SJSA1 (cell line): ENCODE data around the gene TTC17. TPM values are rescaled to one million over a fixed set of nuclear protein-coding genes. Genes with fewer than 3 reads are reported as not detected.
"Not testable (repeated sequence)": the region's sequence is repeated elsewhere in the genome, so short reads cannot be mapped to it uniquely, and the experiment has no call there.

Experiments
- DNase-seq, 2 experiments: peaks; one replicate each; pipeline ENCODE4 v3.0.0-alpha.2; 2015 to 2020; ENCODE audit warnings: low spot score in 2 of 2, low read depth in 1 of 2
- H3K27ac ChIP-seq: fragments of 250-450 bp; sonication (Bioruptor Pico); 2 replicates; pipeline ENCODE4 v1.5.1; 2020; ENCODE audit warnings: mild to moderate bottlenecking, moderate library complexity
- H3K27me3 ChIP-seq: fragments of 250-450 bp; sonication (Bioruptor Pico); replicated peaks from 2 replicates; pipeline ENCODE4 v1.5.1; 2020; ENCODE audit warnings: mild to moderate bottlenecking, moderate library complexity
- H3K36me3 ChIP-seq: fragments of 250-450 bp; sonication (Bioruptor Pico); 2 replicates; pipeline ENCODE4 v1.5.1; 2020; ENCODE audit warnings: mild to moderate bottlenecking
- H3K4me1 ChIP-seq: fragments of 250-450 bp; sonication (Bioruptor Pico); replicated peaks from 2 replicates; pipeline ENCODE4 v1.6.1; 2021; ENCODE audit warnings: mild to moderate bottlenecking
- H3K4me3 ChIP-seq: fragments of 250-450 bp; sonication (Bioruptor Pico); 2 replicates; pipeline ENCODE4 v1.5.1; 2020; ENCODE audit warnings: mild to moderate bottlenecking
- H3K9me3 ChIP-seq: fragments of 250-450 bp; sonication (Bioruptor Pico); replicated peaks from 2 replicates; pipeline ENCODE4 v1.5.1; 2020; ENCODE audit warnings: mild to moderate bottlenecking
- total RNA-seq: library from RNA; depleted of rRNA; stranded (reverse); fragments of >200 nt; shearing (Covaris generic); gene quantifications from 2 replicates; pipeline ENCODE4 v1.2.3, GENCODE V29; 2014

TTC17 gene
- total RNA-seq, 1 experiment from 2014 or later: 98.5 TPM

DNA sequence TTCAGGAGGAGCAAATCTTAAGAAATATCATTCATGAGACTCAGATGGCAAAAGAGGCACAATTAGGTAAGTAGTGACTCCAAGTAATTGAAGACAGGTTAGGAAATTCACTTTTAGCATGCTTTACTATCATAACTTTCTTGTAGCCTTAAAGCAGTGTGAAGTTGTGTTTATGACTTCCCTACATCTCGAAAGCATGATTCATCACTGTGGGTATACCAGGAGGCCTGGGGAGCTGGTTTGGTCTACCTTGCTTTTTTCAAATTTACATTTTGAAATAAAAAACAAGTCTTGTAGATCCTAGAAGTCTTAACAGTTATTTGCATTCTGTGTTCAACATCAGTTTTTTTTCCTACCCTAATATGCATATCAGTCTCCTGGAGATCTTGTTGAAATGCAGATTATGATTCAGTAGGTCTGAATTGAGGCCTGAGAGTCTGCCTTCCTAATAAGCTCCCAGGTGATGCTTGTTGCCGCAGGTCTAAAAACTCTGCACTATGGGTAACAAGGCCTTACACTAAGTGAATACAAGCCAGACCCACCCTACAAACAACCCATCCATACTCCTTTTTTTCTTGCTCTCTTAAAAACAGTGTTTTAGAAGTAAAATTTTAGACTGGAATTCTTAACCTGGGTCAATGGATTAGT is 41.4 kb downstream of the TTC17 start:
- no peak for DNase-seq
- no peak overlapping the region for H3K4me3 ChIP-seq
- no peaks in the 10 kb centered on the region for H3K9me3 ChIP-seq
- peaks cover 87% of the 10 kb centered on the region for H3K36me3 ChIP-seq
- H3K27ac ChIP-seq: no peak overlapping the region
- H3K27me3 ChIP-seq: no peaks in the 10 kb centered on the region
- no peaks in the 10 kb centered on the region for H3K4me1 ChIP-seq

DNA sequence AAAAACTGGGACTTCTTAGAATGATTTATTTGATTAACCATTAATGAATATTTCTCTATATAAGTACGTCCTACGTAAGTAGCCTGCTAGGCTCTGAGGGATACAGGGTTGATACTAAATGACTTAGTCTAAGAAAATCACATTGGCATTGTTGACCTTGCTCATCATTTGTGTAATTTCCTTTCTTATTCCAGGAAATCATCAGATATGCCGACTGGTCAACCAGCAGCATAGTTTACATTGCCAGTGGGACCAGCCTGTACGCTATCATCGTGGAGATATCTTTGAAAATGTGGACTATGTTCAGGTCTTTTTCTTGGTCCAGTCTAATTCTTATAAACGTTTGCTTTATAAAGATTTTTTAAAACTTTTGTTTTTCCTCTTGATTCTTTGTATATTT is 42.5 kb downstream of the TTC17 start:
- Histone ChIP-seq H3K9me3 (no peaks in the 10 kb centered on the region), H3K36me3 (peaks cover 93% of the 10 kb centered on the region), H3K27ac (no peak overlapping the region), H3K27me3 (no peaks in the 10 kb centered on the region), H3K4me3 (no peak overlapping the region), H3K4me1 (no peaks in the 10 kb centered on the region)
- DNase-seq: no peak

DNA sequence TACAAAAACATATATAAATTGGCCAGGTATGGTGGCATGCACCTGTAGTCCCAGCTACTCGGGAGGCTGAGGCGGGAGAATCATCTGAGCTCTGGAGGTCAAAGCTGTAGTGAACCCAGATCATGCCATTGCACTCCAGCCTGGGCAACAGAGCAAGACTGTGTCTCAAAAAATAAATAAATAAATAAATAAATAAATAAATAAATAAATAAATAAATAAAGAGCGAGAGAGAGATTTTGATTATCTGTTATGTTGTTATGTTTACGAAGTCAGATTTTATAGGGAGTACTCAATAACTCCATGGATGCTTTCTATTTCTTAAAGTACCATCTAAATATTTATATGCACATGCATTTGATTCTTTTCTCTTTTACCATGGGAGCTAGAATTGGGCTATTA is 43.1 kb downstream of the TTC17 start:
- not testable (repeated sequence) for H3K4me1 ChIP-seq, DNase-seq, H3K27me3 ChIP-seq, H3K27ac ChIP-seq, H3K4me3 ChIP-seq, H3K9me3 ChIP-seq
- peaks cover 90% of the 10 kb centered on the region for H3K36me3 ChIP-seq

- Histone ChIP-seq H3K36me3 (peaks cover 90% of the 10 kb centered on the region), H3K9me3 (no peaks in the 10 kb centered on the region), H3K4me1 (no peaks in the 10 kb centered on the region)
These were observed 44.9 kb downstream of the TTC17 start for GRCh38 chr11:43403357-43404231.

GRCh38 chr11:43404406-43404805 is 45.7 kb downstream of the TTC17 start:
- no peaks in the 10 kb centered on the region for H3K9me3 ChIP-seq
- H3K4me1 ChIP-seq: no peaks in the 10 kb centered on the region
- no peaks in the 10 kb centered on the region for H3K27me3 ChIP-seq
- peaks cover 90% of the 10 kb centered on the region for H3K36me3 ChIP-seq
- no peak overlapping the region for H3K27ac ChIP-seq
- no peak overlapping the region for H3K4me3 ChIP-seq
- no peak for DNase-seq

More at GRCh38 chr11:43403357-43404231, 44.9 kb downstream of the TTC17 start:
- Histone ChIP-seq H3K27me3 (no peaks in the 10 kb centered on the region), H3K4me3 (no peak overlapping the region), H3K27ac (no peak overlapping the region)
- DNase-seq: no peak

DNA sequence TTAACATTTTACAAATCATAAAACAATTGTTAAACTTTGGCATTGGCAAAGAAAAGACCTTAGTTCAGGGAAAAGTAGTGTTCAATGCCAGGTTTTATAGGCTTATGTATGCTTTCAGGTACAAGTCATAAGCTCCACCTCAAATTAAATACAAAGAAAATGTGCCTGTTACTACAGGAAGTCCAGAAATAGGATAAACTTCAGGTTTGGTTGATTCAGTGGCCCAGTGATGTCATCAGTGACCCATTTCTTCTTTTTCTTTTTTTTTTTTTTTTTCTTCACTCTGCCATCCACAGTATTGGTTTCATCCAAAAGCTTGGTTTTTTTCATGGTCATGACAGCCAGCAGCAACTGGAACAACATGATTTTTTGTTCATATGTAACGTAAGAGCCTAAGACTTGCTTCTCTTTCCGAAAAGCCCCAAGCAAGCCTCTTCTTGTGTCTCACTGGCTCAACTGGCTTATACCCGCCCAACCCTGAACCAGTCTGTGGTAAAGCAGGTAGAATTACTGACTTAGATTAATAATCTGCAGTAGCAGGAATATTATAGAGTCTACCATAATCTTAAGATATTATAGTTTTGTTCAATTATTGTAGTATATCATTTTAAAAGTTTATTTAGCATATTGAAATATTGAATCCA is 46.2 kb downstream of the TTC17 start:
- H3K9me3 ChIP-seq: no peaks in the 10 kb centered on the region
- no peak overlapping the region for H3K27ac ChIP-seq
- DNase-seq: no peak
- H3K4me3 ChIP-seq: no peak overlapping the region
- no peaks in the 10 kb centered on the region for H3K4me1 ChIP-seq
- H3K36me3 ChIP-seq: peaks cover 87% of the 10 kb centered on the region
- H3K27me3 ChIP-seq: no peaks in the 10 kb centered on the region

GRCh38 chr11:43408277-43408676 is 49.6 kb downstream of the TTC17 start:
- H3K9me3 ChIP-seq: no peaks in the 10 kb centered on the region
- DNase-seq: no peak
- no peak overlapping the region for H3K27ac ChIP-seq
- H3K4me1 ChIP-seq: no peaks in the 10 kb centered on the region
- no peaks in the 10 kb centered on the region for H3K27me3 ChIP-seq
- no peak overlapping the region for H3K4me3 ChIP-seq
- peaks cover 78% of the 10 kb centered on the region for H3K36me3 ChIP-seq

DNA sequence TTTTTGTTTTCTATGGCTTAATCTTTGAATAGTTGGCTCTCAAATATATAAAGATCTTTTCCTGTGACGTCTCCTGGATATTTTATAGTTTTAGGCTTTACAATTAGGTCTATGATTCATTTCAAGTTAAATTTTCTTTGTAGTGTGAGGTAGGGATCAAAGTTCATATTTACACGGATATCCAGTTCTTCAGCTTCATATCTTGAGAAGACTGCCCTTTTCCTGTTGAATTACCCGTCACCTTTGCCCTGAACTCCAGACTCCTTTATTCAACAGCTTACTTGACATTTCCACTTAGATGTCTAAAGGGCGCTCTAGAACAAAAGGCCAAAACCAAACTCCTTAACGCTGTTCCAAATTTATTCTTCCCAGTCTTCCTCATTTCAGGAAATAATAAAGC is 51.7 kb downstream of the TTC17 start:
- H3K9me3 ChIP-seq: no peaks in the 10 kb centered on the region
- no peaks in the 10 kb centered on the region for H3K27me3 ChIP-seq
- DNase-seq: no peak
- no peak overlapping the region for H3K4me3 ChIP-seq
- H3K4me1 ChIP-seq: no peaks in the 10 kb centered on the region
- H3K36me3 ChIP-seq: peaks cover 68% of the 10 kb centered on the region
- H3K27ac ChIP-seq: no peak overlapping the region

DNA sequence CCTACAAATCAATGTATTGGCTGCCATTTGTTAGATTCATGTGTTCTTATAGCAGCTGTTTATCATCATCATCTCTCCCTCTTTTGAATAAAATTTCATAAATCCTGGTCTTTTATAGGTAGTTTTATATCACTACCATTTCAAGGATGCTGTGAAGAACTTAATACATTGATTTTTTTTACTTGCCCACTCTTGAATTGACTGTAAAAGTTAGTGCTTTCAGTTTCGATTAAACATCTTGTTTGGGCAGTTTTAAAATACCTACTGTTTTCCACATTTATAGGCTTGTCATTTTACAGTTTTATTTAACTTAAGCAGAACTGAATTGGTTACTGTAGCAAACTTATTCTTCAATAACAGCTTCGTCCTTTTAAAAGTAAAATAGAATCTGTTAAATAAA is 59.5 kb downstream of the TTC17 start:
- no peaks in the 10 kb centered on the region for H3K9me3 ChIP-seq
- H3K4me1 ChIP-seq: peaks cover 9% of the 10 kb centered on the region
- no peaks in the 10 kb centered on the region for H3K27me3 ChIP-seq
- no peak overlapping the region for H3K4me3 ChIP-seq
- no peak overlapping the region for H3K27ac ChIP-seq
- DNase-seq: no peak
- peaks cover 21% of the 10 kb centered on the region for H3K36me3 ChIP-seq

DNA sequence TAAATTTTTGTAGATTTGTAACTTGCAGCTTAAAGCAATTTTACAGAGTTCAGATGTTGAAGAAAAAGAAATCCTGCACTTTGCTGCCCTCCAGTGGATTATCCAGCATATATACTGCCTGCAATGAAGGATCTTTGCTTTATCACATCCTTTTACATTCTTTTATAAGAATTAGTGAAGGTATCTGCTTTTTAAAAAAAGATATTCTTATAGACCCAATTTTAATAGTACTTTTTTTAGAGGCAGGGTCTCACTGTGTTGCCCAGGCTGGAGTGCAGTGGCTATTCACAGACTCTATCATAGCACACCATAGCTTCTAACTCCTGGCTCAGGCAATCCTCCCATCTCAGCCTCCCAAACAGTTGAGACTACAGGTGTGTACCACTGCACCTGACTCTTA is 60.7 kb downstream of the TTC17 start:
- H3K9me3 ChIP-seq: no peaks in the 10 kb centered on the region
- peaks cover 20% of the 10 kb centered on the region for H3K36me3 ChIP-seq
- H3K27me3 ChIP-seq: no peaks in the 10 kb centered on the region
- DNase-seq: peak in 1 of 2 experiments; percentile 41
- H3K27ac ChIP-seq: no peak overlapping the region
- H3K4me1 ChIP-seq: peaks cover 9% of the 10 kb centered on the region
- H3K4me3 ChIP-seq: no peak overlapping the region

GRCh38 chr11:43427971-43428370 is 69.3 kb downstream of the TTC17 start:
- Histone ChIP-seq H3K27me3 (no peaks in the 10 kb centered on the region), H3K4me3 (no peak overlapping the region), H3K9me3 (no peaks in the 10 kb centered on the region), H3K36me3 (peaks cover 7% of the 10 kb centered on the region; the same call in 1 of the 2 replicates), H3K27ac (no peak overlapping the region), H3K4me1 (peaks cover under 1% of the 10 kb centered on the region; the same call in 1 of the 2 replicates)
- DNase-seq: no peak

- H3K27me3 ChIP-seq, H3K4me3 ChIP-seq, H3K9me3 ChIP-seq, H3K27ac ChIP-seq, H3K4me1 ChIP-seq, H3K36me3 ChIP-seq, DNase-seq: not testable (repeated sequence)
These were observed 72.2 kb downstream of the TTC17 start for GRCh38 chr11:43430916-43431315.

GRCh38 chr11:43434893-43435292 is 76.2 kb downstream of the TTC17 start:
- DNase-seq: no peak
- no peak overlapping the region for H3K27ac ChIP-seq
- H3K4me3 ChIP-seq: no peak overlapping the region
- H3K36me3 ChIP-seq: peaks cover 37% of the 10 kb centered on the region
- H3K27me3 ChIP-seq: no peaks in the 10 kb centered on the region
- H3K9me3 ChIP-seq: no peaks in the 10 kb centered on the region
- no peaks in the 10 kb centered on the region for H3K4me1 ChIP-seq

GRCh38 chr11:43440486-43440885 is 81.8 kb downstream of the TTC17 start:
- Histone ChIP-seq H3K9me3 (no peaks in the 10 kb centered on the region), H3K4me1 (no peaks in the 10 kb centered on the region), H3K27me3 (no peaks in the 10 kb centered on the region), H3K36me3 (peaks cover 81% of the 10 kb centered on the region), H3K4me3 (no peak overlapping the region), H3K27ac (no peak overlapping the region)
- no peak for DNase-seq
